Natural killer cell (primary cell): ENCODE measurements around the gene COX17. TPM values are rescaled to one million over a fixed set of nuclear protein-coding genes. Genes with fewer than 3 reads are reported as not detected.

ENCODE experiments used
- ATAC-seq, 3 donors: fragments of 150-1000 bp in 2 of 3; fragments of 200-7000 bp in 1 of 3; cut with Tn5 transposase; 1 replicate in 1 of 3; 2 replicates in 2 of 3; pipeline ENCODE4 v1.10.0; 2021; ENCODE audit warnings: mild to moderate bottlenecking in 2 of 3, moderate library complexity in 2 of 3
- DNase-seq, 2 donors: peaks; one replicate each; pipeline versions ENCODE4 v3.0.0 to v3.0.0-alpha.2; 2013 to 2021; ENCODE audit warnings: mixed read lengths in 1 of 2
- H3K27ac ChIP-seq: one replicate; pipeline ENCODE4 v1.5.1; 2013; ENCODE audit warnings: mild to moderate bottlenecking, low read length
- H3K27me3 ChIP-seq: one replicate; pipeline ENCODE4 v1.6.1; 2013; ENCODE audit warnings: low read length; ENCODE audit not compliant: control insufficient read depth, insufficient read depth
- H3K36me3 ChIP-seq: one replicate; pipeline ENCODE4 v1.6.1; 2013; ENCODE audit warnings: low read length; ENCODE audit not compliant: control insufficient read depth, insufficient read depth
- H3K4me1 ChIP-seq: one replicate; pipeline ENCODE4 v1.6.1; 2013; ENCODE audit warnings: low read length; ENCODE audit not compliant: control insufficient read depth, insufficient read depth
- H3K4me3 ChIP-seq: one replicate; pipeline ENCODE4 v1.5.1; 2013; ENCODE audit warnings: low read length
- H3K9me3 ChIP-seq: one replicate; pipeline ENCODE4 v1.6.1; 2013; ENCODE audit warnings: low read length; ENCODE audit not compliant: control insufficient read depth, insufficient read depth
- H3K27ac Mint-ChIP-seq, 2 donors: one replicate each; pipeline ENCODE4 v1.8.0; 2022; ENCODE audit warnings: mild to moderate bottlenecking in 2 of 2, mixed read lengths in 2 of 2, moderate library complexity in 1 of 2
- H3K27me3 Mint-ChIP-seq, 2 donors: one replicate each; pipeline ENCODE4 v1.8.0; 2022; ENCODE audit warnings: low read depth in 2 of 2, mixed read lengths in 2 of 2
- H3K36me3 Mint-ChIP-seq: one replicate; pipeline ENCODE4 v1.8.0; 2022; ENCODE audit warnings: mixed read lengths
- H3K4me1 Mint-ChIP-seq, 2 donors: one replicate each; pipeline ENCODE4 v1.8.0; 2022; ENCODE audit warnings: mixed read lengths in 2 of 2
- H3K4me3 Mint-ChIP-seq: one replicate; pipeline ENCODE4 v1.8.0; 2022; ENCODE audit warnings: mild to moderate bottlenecking, moderate library complexity, mixed read lengths
- H3K9me3 Mint-ChIP-seq, 2 donors: one replicate each; pipeline ENCODE4 v1.8.0; 2022; ENCODE audit warnings: mixed read lengths in 2 of 2
- WGBS: methylation state at CpG from one replicate; pipeline ENCODE4 v1.1.7; 2013; ENCODE audit warnings: missing lambda C conversion rate; ENCODE audit not compliant: insufficient coverage; 5-methylcytosine and 5-hydroxymethylcytosine counted together
- intact Hi-C: fragments of 100-400 bp; cut with micrococcal nuclease; formaldehyde crosslinking; loops from one replicate; pipeline ENCODE4 v1.14.2; 2022
- total RNA-seq, 4 donors: library from RNA; stranded (reverse); fragments of 120-200 nt in 1 of 4; gene quantifications; one replicate each; pipeline versions ENCODE4 v1.2.3 to v1.2.4, GENCODE V29; 2013 to 2022
- TF ChIP-seq, protein P1 (sequence below): fragments of 200-600 bp; IDR thresholded peaks from one replicate; pipeline ENCODE4 v1.8.0; 2022; ENCODE audit warnings: antibody characterized with exemption

COX17 gene
- total RNA-seq, 3 donors from 2014 or later (not counting 1 experiment from before 2014, with no cell fraction given): 35.6 to 44.8 (median 40.6) TPM

- Histone ChIP-seq H3K4me1 (no peaks in the 10 kb centered on the region), H3K36me3 (peaks cover 14% of the 10 kb centered on the region), H3K9me3 (no peaks in the 10 kb centered on the region), H3K27me3 (no peaks in the 10 kb centered on the region), H3K4me3 (no peak overlapping the region), H3K27ac (no peak overlapping the region)
- H3K4me3 Mint-ChIP-seq: no peak overlapping the region
- H3K4me1 Mint-ChIP-seq: peaks cover 2 to 5% of the 10 kb centered on the region in 2 donors
- intact Hi-C loops: no loop called here
- no peaks in the 10 kb centered on the region for H3K36me3 Mint-ChIP-seq
- H3K27me3 Mint-ChIP-seq: no peaks in the 10 kb centered on the region
- ATAC-seq (no peak), DNase-seq (no peak)
- TF ChIP-seq, protein P1, sequence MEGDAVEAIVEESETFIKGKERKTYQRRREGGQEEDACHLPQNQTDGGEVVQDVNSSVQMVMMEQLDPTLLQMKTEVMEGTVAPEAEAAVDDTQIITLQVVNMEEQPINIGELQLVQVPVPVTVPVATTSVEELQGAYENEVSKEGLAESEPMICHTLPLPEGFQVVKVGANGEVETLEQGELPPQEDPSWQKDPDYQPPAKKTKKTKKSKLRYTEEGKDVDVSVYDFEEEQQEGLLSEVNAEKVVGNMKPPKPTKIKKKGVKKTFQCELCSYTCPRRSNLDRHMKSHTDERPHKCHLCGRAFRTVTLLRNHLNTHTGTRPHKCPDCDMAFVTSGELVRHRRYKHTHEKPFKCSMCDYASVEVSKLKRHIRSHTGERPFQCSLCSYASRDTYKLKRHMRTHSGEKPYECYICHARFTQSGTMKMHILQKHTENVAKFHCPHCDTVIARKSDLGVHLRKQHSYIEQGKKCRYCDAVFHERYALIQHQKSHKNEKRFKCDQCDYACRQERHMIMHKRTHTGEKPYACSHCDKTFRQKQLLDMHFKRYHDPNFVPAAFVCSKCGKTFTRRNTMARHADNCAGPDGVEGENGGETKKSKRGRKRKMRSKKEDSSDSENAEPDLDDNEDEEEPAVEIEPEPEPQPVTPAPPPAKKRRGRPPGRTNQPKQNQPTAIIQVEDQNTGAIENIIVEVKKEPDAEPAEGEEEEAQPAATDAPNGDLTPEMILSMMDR: no peak
- WGBS: 84% methylated on average over 4 of the region's 4 CpGs
- H3K9me3 Mint-ChIP-seq: no peaks in the 10 kb centered on the region
- H3K27ac Mint-ChIP-seq: peak overlapping the region; percentile 26 to 42
These were observed 12.3 kb downstream of the COX17 start for GRCh38 chr3:119664850-119665379.

GRCh38 chr3:119664370-119664769, 12.8 kb downstream of the COX17 start:
- WGBS: 90% methylated on average over 4 of the region's 4 CpGs
- TF ChIP-seq, protein P1: no peak
- DNase-seq: no peak
- no peaks in the 10 kb centered on the region for H3K27me3 ChIP-seq
- peaks cover 13% of the 10 kb centered on the region for H3K36me3 ChIP-seq
- intact Hi-C loops: no loop called here
- H3K4me1 Mint-ChIP-seq: peaks cover 0 to 5% of the 10 kb centered on the region in 2 donors
- H3K27ac ChIP-seq: no peak overlapping the region
- H3K27ac Mint-ChIP-seq: peak overlapping the region; percentile 17 to 42
- H3K27me3 Mint-ChIP-seq: no peaks in the 10 kb centered on the region
- no peaks in the 10 kb centered on the region for H3K9me3 ChIP-seq
- H3K4me3 Mint-ChIP-seq: no peak overlapping the region
- no peaks in the 10 kb centered on the region for H3K4me1 ChIP-seq
- H3K36me3 Mint-ChIP-seq: no peaks in the 10 kb centered on the region
- no peaks in the 10 kb centered on the region for H3K9me3 Mint-ChIP-seq
- no peak overlapping the region for H3K4me3 ChIP-seq
- no peak for ATAC-seq

DNA sequence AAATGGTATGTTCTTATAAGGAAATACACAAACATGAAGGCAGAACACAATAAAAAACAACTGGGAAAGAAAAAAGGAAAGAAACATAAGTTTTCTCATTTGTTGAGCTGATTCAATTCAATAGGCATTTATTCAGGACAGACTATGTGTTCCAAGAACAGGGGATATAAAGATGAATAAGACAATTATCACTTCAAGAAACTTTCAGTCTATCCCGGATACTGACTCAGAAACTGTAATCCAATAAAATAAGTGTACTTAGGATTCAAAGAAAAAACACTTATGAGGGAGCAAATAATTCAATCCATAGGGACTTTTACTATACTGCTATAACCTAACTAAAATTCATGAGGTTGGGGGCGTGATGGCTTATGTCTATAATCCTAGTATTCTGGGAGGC, 13.3 kb downstream of the COX17 start:
- Histone ChIP-seq H3K9me3 (no peaks in the 10 kb centered on the region), H3K36me3 (peaks cover 9% of the 10 kb centered on the region), H3K27ac (no peak overlapping the region), H3K27me3 (no peaks in the 10 kb centered on the region), H3K4me3 (no peak overlapping the region), H3K4me1 (no peaks in the 10 kb centered on the region)
- Mint-ChIP-seq H3K27ac (peak overlapping the region; percentile 17 to 42), H3K9me3 (no peaks in the 10 kb centered on the region), H3K36me3 (no peaks in the 10 kb centered on the region), H3K27me3 (no peaks in the 10 kb centered on the region), H3K4me1 (peaks cover 0 to 5% of the 10 kb centered on the region in 2 donors), H3K4me3 (no peak overlapping the region)
- TF ChIP-seq, protein P1: no peak
- DNase-seq (no peak), ATAC-seq (no peak)
- intact Hi-C loops: no loop called here
- 100% methylated on average over 1 of the region's 2 CpGs for WGBS
